ENCODE results near the gene UBE2G2.

Gene UBE2G2

DNA sequence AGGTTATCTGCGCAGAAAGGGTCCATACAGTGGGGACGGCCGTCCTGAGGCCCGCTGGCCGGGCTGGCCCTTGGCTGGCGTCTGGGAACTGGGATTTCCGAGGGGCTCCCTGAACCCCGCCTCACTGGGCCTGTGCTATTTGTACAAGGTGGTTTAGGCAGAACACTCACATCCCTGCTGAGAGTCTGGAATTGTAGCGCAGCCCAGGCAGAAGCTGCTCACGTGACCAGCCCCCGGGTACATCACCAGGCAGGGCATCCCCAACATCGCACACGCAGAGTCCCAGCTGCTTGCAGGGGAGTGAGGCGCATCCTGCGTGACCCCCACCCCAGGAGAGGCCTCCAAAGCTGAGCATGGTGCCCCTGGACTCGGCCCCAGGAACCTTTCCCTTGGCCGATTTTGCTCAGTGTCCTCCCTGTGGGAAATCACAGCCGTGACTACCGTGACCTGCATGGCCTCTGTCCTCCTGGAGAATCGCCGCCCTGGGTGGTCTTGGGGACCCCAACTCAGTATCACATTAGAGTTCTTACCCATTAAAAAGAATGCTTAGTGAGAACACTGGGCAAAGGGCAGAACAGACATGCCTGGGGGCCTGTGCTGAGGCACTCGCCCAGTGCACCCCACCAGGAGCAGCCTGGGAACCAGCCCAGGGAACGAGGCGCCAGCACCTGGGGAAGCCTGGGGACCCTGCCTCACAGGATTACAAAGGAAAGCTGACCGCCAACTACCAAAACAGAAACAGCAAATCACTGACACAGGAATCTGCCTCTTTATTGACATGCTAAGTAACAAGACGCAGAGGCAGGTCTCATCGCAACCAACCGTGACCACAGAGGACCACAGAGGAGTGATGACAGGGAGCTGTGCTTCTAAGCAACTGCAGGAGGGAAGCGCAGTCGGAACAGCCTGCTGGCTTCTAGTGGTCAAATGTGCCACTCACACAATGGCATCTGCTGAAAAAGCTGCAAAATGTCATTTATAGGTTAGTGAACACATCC, 33.5 kb downstream of the UBE2G2 start:
- TF ChIP-seq, protein P1, sequence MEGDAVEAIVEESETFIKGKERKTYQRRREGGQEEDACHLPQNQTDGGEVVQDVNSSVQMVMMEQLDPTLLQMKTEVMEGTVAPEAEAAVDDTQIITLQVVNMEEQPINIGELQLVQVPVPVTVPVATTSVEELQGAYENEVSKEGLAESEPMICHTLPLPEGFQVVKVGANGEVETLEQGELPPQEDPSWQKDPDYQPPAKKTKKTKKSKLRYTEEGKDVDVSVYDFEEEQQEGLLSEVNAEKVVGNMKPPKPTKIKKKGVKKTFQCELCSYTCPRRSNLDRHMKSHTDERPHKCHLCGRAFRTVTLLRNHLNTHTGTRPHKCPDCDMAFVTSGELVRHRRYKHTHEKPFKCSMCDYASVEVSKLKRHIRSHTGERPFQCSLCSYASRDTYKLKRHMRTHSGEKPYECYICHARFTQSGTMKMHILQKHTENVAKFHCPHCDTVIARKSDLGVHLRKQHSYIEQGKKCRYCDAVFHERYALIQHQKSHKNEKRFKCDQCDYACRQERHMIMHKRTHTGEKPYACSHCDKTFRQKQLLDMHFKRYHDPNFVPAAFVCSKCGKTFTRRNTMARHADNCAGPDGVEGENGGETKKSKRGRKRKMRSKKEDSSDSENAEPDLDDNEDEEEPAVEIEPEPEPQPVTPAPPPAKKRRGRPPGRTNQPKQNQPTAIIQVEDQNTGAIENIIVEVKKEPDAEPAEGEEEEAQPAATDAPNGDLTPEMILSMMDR (conservative IDR thresholded peaks at IDR 0.05; ENCODE audit: low read depth, low read length), result no peak
- DNase-seq (ENCODE audit: low read depth), result no peak
- no peak overlapping the region for H3K4me3 ChIP-seq (ENCODE audit: low read length)

DNA sequence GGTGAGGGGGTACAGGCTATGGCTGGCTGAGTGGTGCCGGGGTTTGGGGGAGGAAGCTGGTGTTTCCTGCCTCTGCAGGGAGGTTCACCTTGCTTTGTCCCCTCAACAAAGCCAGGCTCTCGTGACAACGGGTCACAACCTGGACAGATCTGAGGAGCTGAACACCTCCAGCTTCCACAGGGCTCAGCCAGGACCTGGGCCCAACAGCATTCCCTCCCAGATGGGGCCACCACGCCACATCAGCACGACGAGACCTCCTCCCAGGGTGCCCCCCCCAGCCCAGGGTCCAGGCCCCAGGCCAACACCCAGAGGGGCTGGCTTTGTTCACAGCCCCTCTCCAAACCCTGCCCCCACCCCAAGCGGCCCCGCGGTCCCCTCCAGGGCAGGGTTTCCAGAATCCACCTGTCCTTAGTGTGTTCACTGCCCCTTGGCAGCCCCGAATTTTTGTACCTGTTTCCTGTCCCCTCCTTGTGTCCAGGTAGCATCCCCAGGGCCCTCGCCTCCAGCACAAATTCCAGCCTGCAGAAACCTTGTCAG, 34.7 kb downstream of the UBE2G2 start:
- TF ChIP-seq, protein P1 (conservative IDR thresholded peaks at IDR 0.05; ENCODE audit: low read depth, low read length), result no peak
- H3K4me3 ChIP-seq (ENCODE audit: low read length), result no peak overlapping the region
- DNase-seq (ENCODE audit: low read depth), result no peak

- DNase-seq (ENCODE audit: low read depth), result no peak
- TF ChIP-seq, protein P1 (conservative IDR thresholded peaks at IDR 0.05; ENCODE audit: low read depth, low read length), result no peak
- H3K4me3 ChIP-seq (ENCODE audit: low read length), result no peak overlapping the region
Measured at GRCh38 chr21:44766014-44766817, 35.4 kb downstream of the UBE2G2 start.

DNA sequence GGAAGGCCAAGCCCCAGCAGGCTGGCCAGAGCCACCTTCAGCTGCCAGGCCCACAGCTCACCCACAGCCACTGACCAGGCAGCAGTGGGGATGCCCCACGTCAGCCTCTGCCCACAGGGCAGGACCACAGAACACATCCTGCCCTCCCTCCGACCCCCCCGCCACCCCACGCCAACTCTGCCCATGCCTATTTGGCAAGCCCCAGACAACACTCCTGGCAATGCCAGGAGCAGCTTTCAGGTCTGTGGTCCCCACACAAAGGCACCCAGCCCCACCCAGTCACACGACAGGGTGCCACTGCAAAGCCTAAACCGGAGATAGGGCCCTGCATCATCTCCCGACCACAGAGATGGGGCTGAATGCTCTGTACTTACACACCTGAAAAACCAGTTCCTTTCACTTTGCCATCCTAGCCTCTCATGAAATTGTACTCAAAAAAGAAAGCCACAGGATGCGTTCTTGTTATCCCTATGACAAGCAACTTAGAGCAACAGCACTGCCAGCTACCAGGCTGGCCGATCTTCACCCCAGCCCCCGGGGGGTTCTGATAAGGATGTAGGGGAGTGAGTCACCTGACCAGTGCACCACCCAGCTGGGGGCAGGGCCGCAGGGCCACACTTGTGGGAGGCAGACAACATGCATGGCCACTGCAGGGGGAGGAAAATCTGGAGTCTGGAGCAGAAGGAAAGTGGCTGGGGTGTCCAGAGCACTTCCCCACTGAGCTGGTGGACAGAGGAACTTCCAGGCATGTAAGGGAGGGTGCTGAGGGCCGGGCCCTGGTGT, 36.2 kb downstream of the UBE2G2 start:
- DNase-seq (ENCODE audit: low read depth), result no peak
- TF ChIP-seq, protein P1 (conservative IDR thresholded peaks at IDR 0.05; ENCODE audit: low read depth, low read length), result no peak
- H3K4me3 ChIP-seq (ENCODE audit: low read length), result no peak overlapping the region

- TF ChIP-seq, protein P1 (conservative IDR thresholded peaks at IDR 0.05; ENCODE audit: low read depth, low read length), result no peak
- no peak for DNase-seq (ENCODE audit: low read depth)
- no peak overlapping the region for H3K4me3 ChIP-seq (ENCODE audit: low read length)
Measured at GRCh38 chr21:44764319-44765230, 37.0 kb downstream of the UBE2G2 start.

Measured in retinal pigment epithelial cell (primary cell).